G401 (cell line): ENCODE results near the gene VSIG10. TPM values are rescaled to one million over a fixed set of nuclear protein-coding genes. Genes with fewer than 3 reads are reported as not detected.

Experiments
- total RNA-seq: library from RNA; depleted of rRNA; stranded (reverse); fragments of >200 nt; shearing (Covaris generic); gene quantifications from 2 replicates; pipeline ENCODE4 v1.2.3, GENCODE V29; 2014; rRNA removed

Gene VSIG10
- total RNA-seq, 1 experiment from 2014 or later = 24.2 TPM

Other genes with a start within 250 kb of the VSIG10 start
- not detected in 2 replicates for gene KSR2, start 135.0 kb downstream of the VSIG10 start, total RNA-seq
- 61.6 and 64.0 TPM in 2 replicates for gene RFC5, start 87.3 kb downstream of the VSIG10 start, total RNA-seq
- gene WSB2, start 42.8 kb downstream of the VSIG10 start, total RNA-seq = 120 and 139 TPM in 2 replicates
- gene PEBP1, start 32.1 kb upstream of the VSIG10 start, total RNA-seq = 259 and 282 TPM in 2 replicates